Stimulated activated CD4-positive, alpha-beta T cell treated with anti-CD3 and anti-CD28 coated beads, TNF-alpha, amount 100 ng/mL, for 4 hours (primary cell): Measurements from ENCODE around the gene SH2D1B.
"Not testable (repeated sequence)": the region's sequence is repeated elsewhere in the genome, so short reads cannot be mapped to it uniquely, and the experiment has no call there.

Experiments
- DNase-seq, 3 experiments: peaks; one replicate each; pipeline ENCODE4 v3.0.0-alpha.2; 2020; ENCODE audit warnings: low read depth in 3 of 3

Gene SH2D1B

DNA sequence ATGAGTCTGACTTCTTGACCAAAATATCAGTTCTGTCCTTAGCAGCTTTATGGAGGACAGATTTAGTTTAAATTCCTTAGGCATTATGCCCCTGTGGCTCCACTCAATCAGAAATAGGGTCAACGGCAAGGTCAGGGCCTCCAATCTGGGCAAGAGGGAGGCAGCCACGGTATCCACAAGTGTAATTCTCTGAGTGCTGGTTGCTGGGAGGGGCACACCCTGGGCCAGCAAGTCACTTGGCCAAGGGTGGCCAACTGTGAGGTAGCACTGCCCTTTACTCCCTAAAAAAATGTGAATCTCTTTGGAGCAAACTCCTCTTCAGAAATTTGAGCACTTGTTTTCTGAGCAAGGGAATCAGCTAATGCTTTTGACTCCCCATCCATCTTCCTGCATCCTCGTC lies 48.1 kb downstream of the SH2D1B start:
- DNase-seq = no peak

DNA sequence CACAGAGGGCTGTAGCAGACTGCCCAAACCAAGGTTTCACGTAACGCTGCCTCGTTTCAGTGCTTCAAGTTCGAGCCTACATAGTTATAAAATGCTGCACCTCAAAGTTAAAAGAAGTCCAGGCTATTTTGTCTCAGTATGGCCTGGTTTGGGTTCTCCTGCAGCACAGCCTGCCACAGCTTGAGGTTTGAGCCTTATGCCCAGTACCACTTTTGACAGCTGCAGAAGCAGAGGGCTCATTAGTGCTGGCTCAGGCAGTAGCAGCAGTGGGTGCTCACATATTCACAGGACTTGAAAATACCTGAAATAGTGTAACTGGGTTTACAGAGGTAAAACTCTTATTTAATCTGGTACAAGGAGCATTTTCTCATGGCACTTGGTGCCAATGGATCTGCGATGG lies 50.6 kb downstream of the SH2D1B start:
- DNase-seq = no peak

- no peak for DNase-seq
Measured at GRCh38 chr1:162360874-162361260, 51.1 kb downstream of the SH2D1B start.

- no peak for DNase-seq
Measured at GRCh38 chr1:162360237-162360873, 51.6 kb downstream of the SH2D1B start.

DNA sequence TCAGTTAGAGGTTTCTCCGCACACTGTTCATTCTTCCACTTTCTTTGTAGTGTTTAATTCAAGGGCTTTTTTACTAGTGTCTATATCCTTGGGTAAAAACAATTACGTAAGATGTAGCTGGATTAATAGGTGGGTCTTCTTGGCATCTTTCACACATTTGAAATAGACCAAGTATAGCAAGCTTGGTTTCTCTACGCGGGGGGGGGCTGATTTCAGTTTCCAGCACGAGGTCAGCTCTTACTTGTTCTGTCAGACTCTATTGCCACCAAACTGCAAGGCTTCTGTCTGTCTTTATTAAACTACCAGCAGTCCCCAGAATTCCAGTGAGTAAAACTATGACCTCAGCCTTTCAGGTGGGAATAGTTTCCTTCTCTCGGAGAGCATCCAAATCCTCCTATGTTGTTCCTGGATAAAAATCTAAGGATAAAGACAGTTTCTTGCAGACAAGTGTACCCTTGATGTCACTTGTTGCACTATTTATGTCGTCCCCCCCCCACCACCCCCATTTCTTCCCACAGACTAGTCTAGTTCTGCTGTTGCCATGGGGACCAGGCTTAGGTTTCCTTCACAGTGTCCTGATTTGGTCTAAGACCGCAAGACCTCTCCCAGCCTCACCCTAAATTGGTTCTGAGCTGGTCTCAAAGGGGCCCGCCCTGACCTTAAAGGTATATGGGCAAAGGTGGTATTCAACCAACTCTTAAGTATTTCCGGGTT lies 52.3 kb downstream of the SH2D1B start:
- DNase-seq = no peak

- DNase-seq = no peak
Measured at GRCh38 chr1:162358928-162359327, 53.0 kb downstream of the SH2D1B start.

DNA sequence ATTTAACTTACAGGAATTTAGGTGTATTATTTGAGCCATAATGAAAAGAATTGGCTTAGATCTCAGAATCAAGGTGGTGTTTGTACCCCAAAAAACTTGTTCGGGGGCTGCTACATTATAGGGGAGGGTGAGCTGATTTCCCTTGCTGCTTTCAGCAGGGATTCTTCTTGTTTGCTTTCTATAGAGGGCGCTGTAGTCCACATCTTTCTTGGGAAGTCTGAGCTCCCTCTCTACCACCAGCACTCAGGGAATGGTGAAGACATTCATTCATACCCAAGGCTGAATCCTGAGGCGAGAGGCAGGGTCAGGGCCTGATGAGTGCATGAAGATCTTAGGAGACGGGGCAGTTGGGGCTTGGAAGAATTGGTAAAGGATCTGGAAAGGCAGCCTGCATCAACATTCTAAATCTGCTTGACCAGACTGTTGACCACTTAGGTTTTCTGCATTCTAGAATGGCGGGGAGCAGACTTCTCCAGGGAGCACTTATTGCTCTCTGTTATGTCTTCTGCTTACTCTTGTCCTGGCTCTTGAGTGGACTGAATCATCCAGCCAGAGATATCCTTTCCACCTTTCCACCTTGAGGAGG lies 54.2 kb downstream of the SH2D1B start:
- no peak for DNase-seq

DNA sequence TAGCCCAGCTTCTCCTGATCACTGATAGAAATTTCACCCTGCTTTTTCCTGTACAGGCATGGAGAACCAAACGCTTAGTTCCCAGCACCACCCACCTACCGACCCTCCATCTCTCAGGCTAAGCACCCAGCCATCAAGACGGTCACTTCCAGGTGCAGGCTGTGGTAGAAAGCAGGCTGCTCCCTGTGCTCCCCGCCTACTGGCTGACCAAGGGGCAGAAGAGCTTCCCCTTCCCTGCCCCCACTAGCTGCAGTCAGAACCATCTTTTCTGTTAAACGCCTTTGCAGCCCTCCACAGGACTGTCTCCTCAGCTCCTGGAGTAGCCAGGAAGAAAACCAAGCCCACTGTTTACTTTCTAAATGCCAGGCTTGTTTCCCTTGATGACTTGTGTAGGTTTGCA lies 58.2 kb downstream of the SH2D1B start:
- no peak for DNase-seq

DNA sequence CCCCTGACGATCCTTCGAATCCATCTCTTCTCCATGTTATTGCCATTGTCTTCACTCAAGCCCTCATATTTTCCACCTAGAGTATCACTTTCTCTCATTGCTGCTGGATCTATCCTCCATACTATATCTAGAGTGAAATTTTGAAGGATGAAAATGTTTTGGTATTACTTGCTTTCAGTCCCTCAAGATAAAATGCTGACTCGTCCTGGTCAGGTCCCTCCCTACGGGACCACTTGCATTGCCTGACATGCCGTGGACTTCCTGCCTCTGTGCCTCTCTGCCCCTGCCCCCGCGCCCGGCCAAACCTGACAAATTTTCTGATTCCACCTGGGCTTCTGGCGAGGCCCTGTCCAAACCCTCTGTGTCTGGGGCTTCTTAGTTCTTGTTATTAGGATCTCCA lies 58.9 kb downstream of the SH2D1B start:
- DNase-seq = no peak

- not testable (repeated sequence) for DNase-seq
Measured at GRCh38 chr1:162351874-162352273, 60.1 kb downstream of the SH2D1B start.

DNA sequence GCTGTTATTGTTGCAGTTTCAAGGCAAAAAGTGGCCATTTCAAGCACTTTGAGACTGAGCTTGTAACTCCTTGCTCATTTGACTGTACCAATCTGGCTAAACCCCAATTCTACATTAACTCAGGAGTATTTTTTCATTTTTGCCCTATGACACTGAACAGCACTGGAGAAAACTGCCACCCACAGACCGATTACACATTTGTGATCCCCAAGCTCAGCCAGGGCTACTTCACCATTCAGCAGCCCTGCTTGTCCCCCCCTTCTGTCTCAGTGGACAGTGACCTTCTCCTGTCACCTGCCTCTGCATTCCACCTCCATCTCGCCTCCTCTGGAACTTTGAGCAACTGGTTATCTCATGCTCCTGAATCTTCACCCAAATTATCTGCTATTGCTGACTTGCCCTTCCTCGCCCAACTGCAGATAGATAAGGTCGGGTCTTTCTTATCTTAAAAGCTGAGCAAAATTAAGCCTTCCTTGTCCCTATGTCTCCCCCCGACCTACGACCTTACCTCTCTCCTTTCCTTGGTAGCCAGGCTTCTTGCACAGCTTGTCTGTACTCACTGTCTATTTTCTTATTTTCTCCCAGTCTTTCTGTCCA lies 60.6 kb downstream of the SH2D1B start:
- no peak for DNase-seq

GRCh38 chr1:162349635-162350330 lies 62.2 kb downstream of the SH2D1B start:
- DNase-seq = no peak

DNA sequence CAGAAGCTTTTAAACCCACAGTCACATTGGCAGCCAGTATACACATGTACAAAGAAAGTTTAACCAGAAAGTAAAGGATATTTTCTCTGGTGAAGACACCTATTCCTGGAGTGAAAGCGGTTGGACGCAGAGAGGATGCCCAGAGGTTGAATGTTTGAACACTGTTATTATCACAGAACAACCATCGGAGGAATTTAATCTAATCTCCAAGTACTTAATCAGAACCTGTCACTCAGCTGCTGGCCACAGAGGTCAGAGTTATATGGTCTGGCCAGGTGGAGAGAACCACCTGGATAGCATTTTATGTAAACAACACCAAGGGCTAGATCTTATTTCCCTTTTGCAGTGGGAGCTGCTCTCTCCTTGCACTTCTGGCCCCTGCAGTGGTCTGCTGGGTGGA lies 64.7 kb downstream of the SH2D1B start:
- no peak for DNase-seq
